GM19397 (cell line): Measurements from ENCODE around the gene RHD.
"Not testable (repeated sequence)": the region's sequence is repeated elsewhere in the genome, so short reads cannot be mapped to it uniquely, and the experiment has no call there.

Experiments used
- ATAC-seq: cut with Tn5 transposase; IDR thresholded peaks from one replicate; pipeline ENCODE4 v1.9.1; 2021; ENCODE audit warnings: mild to moderate bottlenecking, moderate library complexity; ENCODE audit not compliant: unreplicated experiment

RHD gene

GRCh38 chr1:25272238-25272637 is at the start of gene RHD:
Gene RHD (plus strand): TSS chr1:25272509. CDS start chr1:25272548, 39 bp downstream.
- ATAC-seq = not testable (repeated sequence)

- no peak for ATAC-seq
Observed at GRCh38 chr1:25222606-25223005, 49.7 kb upstream of the RHD start.

GRCh38 chr1:25223471-25223870 is 48.8 kb upstream of the RHD start:
- no peak for ATAC-seq

- peak; percentile 77 for ATAC-seq
Observed at GRCh38 chr1:25232027-25232865, 40.1 kb upstream of the RHD start, which contains the start of gene SYF2. Gene SYF2 (minus strand): TSS chr1:25232502. CDS start chr1:25232467, 35 bp downstream.

GRCh38 chr1:25232866-25233784 is 39.2 kb upstream of the RHD start:
- ATAC-seq = peak; percentile 39

- ATAC-seq = not testable (repeated sequence)
Observed at GRCh38 chr1:25235411-25235810, 36.9 kb upstream of the RHD start.

GRCh38 chr1:25236261-25236660 is 36.0 kb upstream of the RHD start:
- not testable (repeated sequence) for ATAC-seq

GRCh38 chr1:25238046-25238445 is 34.3 kb upstream of the RHD start:
- ATAC-seq = no peak

GRCh38 chr1:25239681-25240541 is 32.4 kb upstream of the RHD start:
- peak; percentile 77 for ATAC-seq

GRCh38 chr1:25243907-25244306 is 28.4 kb upstream of the RHD start:
- no peak for ATAC-seq

GRCh38 chr1:25245393-25245792 is 26.9 kb upstream of the RHD start:
- ATAC-seq = no peak

GRCh38 chr1:25245809-25246599 is 26.3 kb upstream of the RHD start:
- no peak for ATAC-seq

- ATAC-seq = no peak
Observed at GRCh38 chr1:25246600-25247023, 25.7 kb upstream of the RHD start.

- ATAC-seq = peak; percentile 84
Observed at GRCh38 chr1:25247024-25247828, 25.1 kb upstream of the RHD start, which contains the start of gene RSRP1. Gene RSRP1 (minus strand): TSS chr1:25247454. CDS start chr1:25246963, 491 bp downstream.

- ATAC-seq = peak; percentile 37
Observed at GRCh38 chr1:25247829-25248754, 24.2 kb upstream of the RHD start.

GRCh38 chr1:25253911-25254310 is 18.4 kb upstream of the RHD start:
- no peak for ATAC-seq

GRCh38 chr1:25255706-25256577 is 16.4 kb upstream of the RHD start:
- ATAC-seq = no peak
